Adrenal gland (tissue), 12 donors: ENCODE measurements around the gene SH3GLB1. TPM values are rescaled to one million over a fixed set of nuclear protein-coding genes. Genes with fewer than 3 reads are reported as not detected.

Source experiments
- DNase-seq, 7 donors: peaks; one replicate each; pipeline ENCODE4 v3.0.0-alpha.2; 2019 to 2020
- H3K27ac ChIP-seq, 5 donors: fragments of 200-600 bp; sonication (generic) in 4 of 5; 1 replicate in 3 of 5; 2 replicates in 2 of 5; pipeline versions ENCODE4 v1.5.1 to v1.8.0; 2016 to 2020; ENCODE audit warnings: mild to moderate bottlenecking in 1 of 5
- H3K27me3 ChIP-seq: fragments of 200-600 bp; 2 replicates; pipeline ENCODE4 v1.8.0; 2021
- H3K36me3 ChIP-seq, 2 donors: fragments of 200-600 bp; replicated peaks in 1 of 2; 1 replicate in 1 of 2; 2 replicates in 1 of 2; pipeline versions ENCODE4 v1.5.1 to v1.8.0; 2018 to 2022
- H3K4me1 ChIP-seq, 2 donors: fragments of 200-600 bp; replicated peaks in 1 of 2; 1 replicate in 1 of 2; 2 replicates in 1 of 2; pipeline versions ENCODE4 v1.5.1 to v1.8.0; 2018 to 2021
- H3K4me3 ChIP-seq, 4 donors: fragments of 200-600 bp; sonication (generic) in 3 of 4; one replicate each; pipeline ENCODE4 v1.5.1; 2016 to 2018
- H3K9me3 ChIP-seq, 3 donors: fragments of 200-600 bp; sonication (generic) in 1 of 3; replicated peaks in 1 of 3; 1 replicate in 2 of 3; 2 replicates in 1 of 3; pipeline versions ENCODE4 v1.5.1 to v1.8.0; 2016 to 2021
- CTCF ChIP-seq, 6 experiments: fragments of 450-650 bp in 4 of 6; fragments of 200-600 bp in 2 of 6; sonication (generic) in 1 of 6; IDR thresholded peaks; 1 replicate in 5 of 6; 2 replicates in 1 of 6; pipeline versions ENCODE4 v1.5.1 to v1.8.0; 2016 to 2021; ENCODE audit warnings: antibody characterized with exemption in 6 of 6, mild to moderate bottlenecking in 2 of 6, moderate library complexity in 1 of 6
- POLR2A ChIP-seq, 2 donors: fragments of 450-650 bp; IDR thresholded peaks; one replicate each; pipeline ENCODE4 v1.6.1; 2017; ENCODE audit warnings: antibody characterized with exemption in 2 of 2, mild to moderate bottlenecking in 2 of 2, moderate library complexity in 1 of 2
- WGBS, 4 donors: extraction: QIAGEN DNeasy Blood & Tissue Kit in 2 of 4; methylation state at CpG; one replicate each; pipeline versions ENCODE4 v1.1.5 to v1.1.7; 2013 to 2017; 5-methylcytosine and 5-hydroxymethylcytosine counted together
- intact Hi-C, 2 donors: fragments of 100-400 bp; cut with DNase I; formaldehyde crosslinking; loops; one replicate each; pipeline versions ENCODE4 v1.14.1 to v1.15.0; 2022 to 2023
- polyA plus RNA-seq, 3 donors: library from polyadenylated mRNA; stranded (reverse); fragments of 200-250 nt in 2 of 3; fragments of 350-450 nt in 1 of 3; fragmentation: Illumina TruSeq in 1 of 3; extraction: RNeasy Lipid Tissue Mini Kit (QIAGEN cat#74804) in 1 of 3; gene quantifications; one replicate each; pipeline ENCODE4 v1.2.3, GENCODE V29; 2013 to 2014
- total RNA-seq, 9 donors: library from RNA; depleted of rRNA in 4 of 9; stranded (reverse); fragments of >200 nt in 4 of 9; fragments of 120-200 nt in 1 of 9; fragmentation: NEBNext Ultra II Directional in 1 of 9; extraction: Animal tissue kit (Norgen Biotek cat#: 25700) in 1 of 9; gene quantifications; one replicate each; pipeline versions ENCODE4 v1.1.0 to v1.2.4, GENCODE V29; 2013 to 2023
- donor health status: healthy with polysubstance abuse.
- donor health status: Bipolar disorder and iron deficiency.
- donor health status: DM: yes; HTN: yes; CAD: no.
- donor health status: DM: no; HTN: no; CAD: no.
- donor health status: DM: no; HTN: no; CAD: no.
- donor health status: DM: yes; HTN: yes; CAD: no.

Gene SH3GLB1
- total and polyA plus RNA-seq, 12 donors: 22.5 to 105 (median 51.3) TPM

GRCh38 chr1:86731416-86731815 is 27.0 kb downstream of the SH3GLB1 start:
- no peak for DNase-seq
- Histone ChIP-seq H3K27me3 (no peaks in the 10 kb centered on the region), H3K9me3 (no peaks in the 10 kb centered on the region), H3K4me3 (no peak overlapping the region), H3K4me1 (no peaks in the 10 kb centered on the region), H3K27ac (no peak overlapping the region), H3K36me3 (peaks cover 0 to 27% of the 10 kb centered on the region in 2 donors)
- TF ChIP-seq CTCF (IDR thresholded peaks at IDR 0.05) (no peak), POLR2A (IDR thresholded peaks at IDR 0.05) (no peak)
- intact Hi-C loops: no loop called here
- 93 to 97% (median 95%) methylated on average over 1 of the region's 1 CpG for WGBS, 4 donors

- Histone ChIP-seq H3K36me3 (peaks cover 0 to 44% of the 10 kb centered on the region in 2 donors), H3K4me1 (no peaks in the 10 kb centered on the region), H3K9me3 (no peaks in the 10 kb centered on the region), H3K27ac (no peak overlapping the region), H3K4me3 (no peak overlapping the region), H3K27me3 (no peaks in the 10 kb centered on the region)
- WGBS, 4 donors: 34 to 44% (median 39%) methylated on average over 2 of the region's 2 CpGs
- DNase-seq: no peak
- TF ChIP-seq CTCF (IDR thresholded peaks at IDR 0.05) (no peak), POLR2A (IDR thresholded peaks at IDR 0.05) (no peak)
- intact Hi-C loops: no loop called here
Observed at GRCh38 chr1:86733340-86733739, 29.0 kb downstream of the SH3GLB1 start.

- Histone ChIP-seq H3K36me3 (peaks cover 0 to 67% of the 10 kb centered on the region in 2 donors), H3K9me3 (no peaks in the 10 kb centered on the region)
- no peak for DNase-seq
Observed at GRCh38 chr1:86739648-86740509, 35.5 kb downstream of the SH3GLB1 start.

More at GRCh38 chr1:86739648-86740509, 35.5 kb downstream of the SH3GLB1 start:
- TF ChIP-seq POLR2A (IDR thresholded peaks at IDR 0.05) (no peak), CTCF (IDR thresholded peaks at IDR 0.05) (no peak)
- H3K4me1 ChIP-seq: peaks cover 0 to 11% of the 10 kb centered on the region in 2 donors
- H3K27ac ChIP-seq: no peak overlapping the region
- H3K4me3 ChIP-seq: no peak overlapping the region
- intact Hi-C loops: no loop called here
- no peaks in the 10 kb centered on the region for H3K27me3 ChIP-seq
- WGBS, 4 donors: 77 to 88% (median 79%) methylated on average over 3 of the region's 3 CpGs
